Panc1 (cell line): Measurements from ENCODE around the gene ITPRIP. TPM values are rescaled to one million over a fixed set of nuclear protein-coding genes. Genes with fewer than 3 reads are reported as not detected.

Experiments used
- ATAC-seq: fragments of 200-7000 bp; cut with Tn5 transposase; 2 replicates; pipeline ENCODE4 v1.9.1; 2020; ENCODE audit warnings: mild to moderate bottlenecking, moderate library complexity
- BruUV-seq: library from RNA; stranded (reverse); fragments of 400-500 nt; replicated peaks from 2 replicates; lab custom pipeline; 2021; lab: Mats Ljungman, UMichigan
- CTCF ChIA-PET: fragments of 300-600 bp; sonication (Branson Sonifier 250); formaldehyde crosslinking; loops from one replicate; lab custom pipeline; 2022; ENCODE audit warnings: antibody characterized with exemption; lab: Charles Lee
- POLR2A ChIA-PET: fragments of 300-600 bp; sonication (Branson Sonifier 250); formaldehyde crosslinking; loops from one replicate; lab custom pipeline; 2022; ENCODE audit warnings: antibody characterized with exemption; lab: Charles Lee
- DNase-seq: peaks from one replicate; pipeline ENCODE4 v3.0.0-alpha.2; 2010; ENCODE audit warnings: low read depth, low spot score
- H3K27ac ChIP-seq: 2 replicates; pipeline ENCODE4 v1.5.1; 2011; ENCODE audit warnings: mild to moderate bottlenecking, low read length, inconsistent platforms
- H3K27me3 ChIP-seq: fragments of 200-500 bp; sonication (Bioruptor generic); 2 replicates; pipeline ENCODE4 v1.6.0; 2014; ENCODE audit warnings: low read length, inconsistent platforms; ENCODE audit not compliant: control insufficient read depth, insufficient read depth
- H3K36me3 ChIP-seq: fragments of 200-500 bp; sonication (Bioruptor generic); 2 replicates; pipeline ENCODE4 v1.5.1; 2014; ENCODE audit warnings: inconsistent platforms, mild to moderate bottlenecking, low read length, moderate library complexity; ENCODE audit not compliant: control insufficient read depth, insufficient read depth
- H3K4me1 ChIP-seq: 2 replicates; pipeline ENCODE4 v1.5.1; 2011; ENCODE audit warnings: inconsistent platforms, mild to moderate bottlenecking, low read length, moderate library complexity; ENCODE audit not compliant: control insufficient read depth, insufficient read depth
- H3K4me3 ChIP-seq, 2 experiments: 2 replicates each; pipeline ENCODE4 v1.5.1; 2011 to 2012; ENCODE audit warnings: low read depth in 2 of 2, low read length in 2 of 2, mild to moderate bottlenecking in 2 of 2, inconsistent platforms in 1 of 2, moderate library complexity in 1 of 2
- H3K9me3 ChIP-seq: fragments of 200-500 bp; sonication (Bioruptor generic); 2 replicates; pipeline ENCODE4 v1.5.1; 2014; ENCODE audit warnings: low read depth, mild to moderate bottlenecking, inconsistent platforms, low read length, moderate library complexity; ENCODE audit not compliant: control insufficient read depth, insufficient read depth
- CTCF ChIP-seq: fragments of 450-650 bp; IDR thresholded peaks from 2 replicates; pipeline ENCODE4 v1.5.1; 2017; ENCODE audit warnings: mild to moderate bottlenecking
- POLR2AphosphoS5 ChIP-seq: IDR thresholded peaks from 2 replicates; pipeline ENCODE4 v1.6.1; 2012; ENCODE audit warnings: mild to moderate bottlenecking, low read depth, low read length, moderate library complexity
- REST ChIP-seq, 2 experiments: IDR thresholded peaks; 2 replicates each; pipeline ENCODE4 v1.6.1; 2011 to 2012; ENCODE audit warnings: low read depth in 2 of 2, control low read depth in 1 of 2, low read length in 1 of 2, mild to moderate bottlenecking in 1 of 2, moderate library complexity in 1 of 2; ENCODE audit not compliant: insufficient read depth in 1 of 2
- SIN3A ChIP-seq: IDR thresholded peaks from 2 replicates; pipeline ENCODE4 v1.6.1; 2012; ENCODE audit warnings: low read depth, mild to moderate bottlenecking, low read length, moderate library complexity, borderline replicate concordance; ENCODE audit not compliant: insufficient read depth
- TCF7L2 ChIP-seq: IDR thresholded peaks from 2 replicates; pipeline ENCODE4 v1.6.1; 2011; ENCODE audit warnings: mild to moderate bottlenecking, low read depth, low read length, inconsistent platforms
- in situ Hi-C: cut with HindIII; loops from 2 replicates; pipeline ENCODE4 v1.10.0; 2016; ENCODE audit warnings: low sequenced_read_pairs, low pct_unique_long_range_greater_than_20kb
- intact Hi-C: fragments of 100-400 bp; cut with micrococcal nuclease; formaldehyde crosslinking; loops from one replicate; pipeline ENCODE4 v1.10.0; 2022; ENCODE audit not compliant: unreplicated experiment
- total RNA-seq: library from RNA; stranded (reverse); gene quantifications from one replicate; pipeline ENCODE4 v1.2.1, GENCODE V29; 2021; ENCODE audit not compliant: unreplicated experiment

ITPRIP gene
- total RNA-seq, 1 experiment from 2014 or later = 55.0 TPM

GRCh38 chr10:104323085-104323484, 15.2 kb downstream of the ITPRIP start:
- no peak overlapping the region for H3K4me3 ChIP-seq
- no peaks in the 10 kb centered on the region for H3K9me3 ChIP-seq
- in situ Hi-C loops (no loop called here), intact Hi-C loops (no loop called here)
- ChIA-PET POLR2A (no interaction called here), CTCF (no interaction called here)
- peaks cover 92% of the 10 kb centered on the region for H3K4me1 ChIP-seq
- DNase-seq (no peak), ATAC-seq (no peak)
- no peaks in the 10 kb centered on the region for H3K36me3 ChIP-seq
- BruUV-seq = no TSS peak
- no peak for TF ChIP-seq SIN3A
- no peak for TF ChIP-seq REST (IDR thresholded peaks at IDR 0.05; ENCODE audit: insufficient read depth in 1 of 2, low read depth in 2 of 2, low read length in 1 of 2)
- TF ChIP-seq CTCF = no peak
- TF ChIP-seq TCF7L2 = no peak
- no peak for TF ChIP-seq POLR2AphosphoS5
- H3K27ac ChIP-seq = peak overlapping the region; percentile 60
- no peaks in the 10 kb centered on the region for H3K27me3 ChIP-seq

GRCh38 chr10:104322416-104322782, 15.9 kb downstream of the ITPRIP start:
- in situ Hi-C loops (no loop called here), intact Hi-C loops (no loop called here)
- DNase-seq (no peak), ATAC-seq (no peak)
- Histone ChIP-seq H3K9me3 (no peaks in the 10 kb centered on the region), H3K4me3 (no peak overlapping the region), H3K36me3 (no peaks in the 10 kb centered on the region), H3K4me1 (peaks cover 92% of the 10 kb centered on the region), H3K27me3 (no peaks in the 10 kb centered on the region), H3K27ac (peak overlapping the region; percentile 60)
- BruUV-seq = no TSS peak
- TF ChIP-seq REST (IDR thresholded peaks at IDR 0.05; ENCODE audit: insufficient read depth in 1 of 2, low read depth in 2 of 2, low read length in 1 of 2) (no peak), CTCF (no peak), SIN3A (no peak), POLR2AphosphoS5 (no peak), TCF7L2 (no peak)
- CTCF ChIA-PET = no interaction called here
- POLR2A ChIA-PET = no interaction called here
